ENCODE data around the gene C1orf21. TPM values are rescaled to one million over a fixed set of nuclear protein-coding genes. Genes with fewer than 3 reads are reported as not detected.
A peak's percentile ranks its signal among the peaks of the same experiment; 100 is the strongest.

Gene C1orf21
- polyA plus RNA-seq, 1 donor: 59.4 TPM

DNA sequence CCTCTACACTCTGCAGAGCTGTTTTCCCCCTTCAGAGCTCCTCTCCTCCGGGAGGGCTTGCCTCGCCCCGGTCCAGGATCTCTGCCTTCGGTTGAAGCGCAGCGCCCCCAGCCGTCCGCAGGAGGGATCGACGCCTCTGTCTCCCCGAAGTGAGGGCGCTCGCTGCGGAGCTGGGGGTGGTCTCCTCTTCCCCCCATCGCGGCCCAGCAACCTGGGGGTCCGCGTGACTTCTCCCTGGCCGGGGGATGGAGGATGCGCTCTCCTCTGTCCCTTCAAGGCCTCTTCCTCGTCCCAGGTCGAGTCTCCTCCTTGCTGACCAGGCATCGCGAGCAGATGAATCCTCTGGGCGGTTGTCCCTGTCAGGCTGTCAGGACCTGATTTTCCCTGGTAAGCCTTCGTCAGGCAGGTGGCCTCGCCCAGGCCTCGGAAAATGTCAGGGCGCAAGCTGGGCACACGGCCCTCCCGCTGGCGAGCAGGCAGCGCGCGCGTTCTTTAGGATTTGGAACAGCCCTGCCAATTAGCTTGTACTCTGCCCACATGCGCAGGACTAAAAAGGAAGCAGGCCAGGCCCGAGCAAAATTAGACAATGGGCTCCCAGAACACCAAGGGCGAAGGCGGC is 277.3 kb downstream of the C1orf21 start:
- peak; percentile 60 to 61 for DNase-seq
- Histone ChIP-seq H3K27me3 (ENCODE audit: control insufficient read depth, insufficient read depth, low read length) (peaks cover 7% of the 10 kb centered on the region), H3K4me1 (ENCODE audit: control insufficient read depth, insufficient read depth, low read length) (no peaks in the 10 kb centered on the region), H3K27ac (ENCODE audit: low read length) (no peak overlapping the region), H3K9me3 (ENCODE audit: control insufficient read depth, low read depth, low read length) (peaks cover 3% of the 10 kb centered on the region), H3K36me3 (ENCODE audit: control insufficient read depth, insufficient read depth, low read length) (no peaks in the 10 kb centered on the region), H3K4me3 (ENCODE audit: low read length) (peak overlapping the region; percentile 29)
- no CpG with 5 or more reads among the region's 40 CpGs for WGBS (ENCODE audit: insufficient coverage, low lambda C conversion rate)

DNA sequence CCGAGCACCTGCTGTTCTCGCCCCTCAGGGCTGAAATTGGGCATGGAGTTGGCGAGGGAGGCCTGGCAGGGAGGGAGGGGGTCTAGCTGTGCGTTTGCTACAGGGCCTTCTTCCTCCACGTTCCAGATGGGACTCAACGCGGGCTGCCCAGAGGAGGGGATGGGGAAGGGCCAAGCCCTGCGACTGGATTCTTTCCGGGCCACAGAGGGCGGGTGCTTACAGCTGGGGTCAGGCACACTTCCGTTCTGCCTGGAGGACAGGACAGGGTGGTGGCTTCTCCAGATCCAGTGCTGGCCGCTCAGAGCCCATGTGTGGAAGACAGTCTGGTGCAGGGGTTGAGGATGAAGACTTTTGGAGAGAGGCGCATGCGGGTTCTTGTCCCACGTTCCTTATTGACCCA is 277.8 kb downstream of the C1orf21 start:
- peaks cover 7% of the 10 kb centered on the region for H3K27me3 ChIP-seq (ENCODE audit: control insufficient read depth, insufficient read depth, low read length)
- no peak overlapping the region for H3K4me3 ChIP-seq (ENCODE audit: low read length)
- DNase-seq: no peak
- no CpG with 5 or more reads among the region's 15 CpGs for WGBS (ENCODE audit: insufficient coverage, low lambda C conversion rate)
- H3K36me3 ChIP-seq (ENCODE audit: control insufficient read depth, insufficient read depth, low read length): no peaks in the 10 kb centered on the region
- H3K4me1 ChIP-seq (ENCODE audit: control insufficient read depth, insufficient read depth, low read length): no peaks in the 10 kb centered on the region
- no peak overlapping the region for H3K27ac ChIP-seq (ENCODE audit: low read length)
- peaks cover 3% of the 10 kb centered on the region for H3K9me3 ChIP-seq (ENCODE audit: control insufficient read depth, low read depth, low read length)

DNA sequence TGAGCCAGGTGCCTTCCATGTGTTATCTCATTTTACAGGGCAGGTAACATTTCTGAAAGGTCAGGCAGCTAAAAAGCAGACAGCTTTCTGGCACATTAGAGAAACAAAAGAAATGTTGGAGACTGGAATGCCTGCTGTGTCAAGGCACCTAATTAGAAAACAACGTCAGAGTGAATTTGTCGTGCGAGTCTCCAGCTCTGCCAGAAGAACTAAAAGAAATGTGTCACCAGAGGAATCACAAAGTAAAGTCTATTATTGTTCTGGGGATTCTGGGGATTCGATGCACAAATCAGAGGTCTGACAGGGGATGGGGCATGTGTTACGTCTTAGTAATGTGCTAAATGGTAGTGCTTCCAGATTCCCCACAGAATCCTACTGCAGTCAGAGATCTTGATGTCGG is 278.5 kb downstream of the C1orf21 start:
- Histone ChIP-seq H3K4me3 (ENCODE audit: low read length) (no peak overlapping the region), H3K4me1 (ENCODE audit: control insufficient read depth, insufficient read depth, low read length) (no peaks in the 10 kb centered on the region), H3K27ac (ENCODE audit: low read length) (no peak overlapping the region), H3K27me3 (ENCODE audit: control insufficient read depth, insufficient read depth, low read length) (peaks cover 7% of the 10 kb centered on the region), H3K9me3 (ENCODE audit: control insufficient read depth, low read depth, low read length) (peaks cover 3% of the 10 kb centered on the region), H3K36me3 (ENCODE audit: control insufficient read depth, insufficient read depth, low read length) (no peaks in the 10 kb centered on the region)
- no peak for DNase-seq
- WGBS (ENCODE audit: insufficient coverage, low lambda C conversion rate): 89% methylated on average over 3 of the region's 6 CpGs

DNA sequence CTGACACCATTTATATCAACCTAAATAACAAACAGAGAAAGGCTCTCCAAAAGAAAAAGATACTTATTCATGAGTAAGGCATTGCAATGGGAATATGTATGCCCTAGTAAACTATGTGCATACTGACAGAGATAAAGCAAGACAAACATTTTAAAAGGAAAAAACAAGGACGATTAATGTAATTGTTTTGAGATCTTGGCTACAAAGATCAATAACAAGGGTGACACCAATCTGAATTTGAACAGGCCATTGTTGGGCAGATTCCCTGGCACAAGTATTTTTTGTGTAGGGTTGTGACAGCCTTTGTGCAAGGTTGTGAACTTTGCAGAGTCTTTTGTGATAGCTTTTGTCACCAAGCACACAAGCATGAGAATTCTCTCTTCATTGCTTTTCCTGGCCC is 282.6 kb downstream of the C1orf21 start:
- no CpG with 5 or more reads among the region's 1 CpG for WGBS (ENCODE audit: insufficient coverage, low lambda C conversion rate)
- Histone ChIP-seq H3K36me3 (ENCODE audit: control insufficient read depth, insufficient read depth, low read length) (no peaks in the 10 kb centered on the region), H3K4me1 (ENCODE audit: control insufficient read depth, insufficient read depth, low read length) (no peaks in the 10 kb centered on the region), H3K27me3 (ENCODE audit: control insufficient read depth, insufficient read depth, low read length) (peaks cover 4% of the 10 kb centered on the region), H3K4me3 (ENCODE audit: low read length) (no peak overlapping the region), H3K27ac (ENCODE audit: low read length) (no peak overlapping the region), H3K9me3 (ENCODE audit: control insufficient read depth, low read depth, low read length) (peaks cover 1% of the 10 kb centered on the region)
- DNase-seq: no peak

DNA sequence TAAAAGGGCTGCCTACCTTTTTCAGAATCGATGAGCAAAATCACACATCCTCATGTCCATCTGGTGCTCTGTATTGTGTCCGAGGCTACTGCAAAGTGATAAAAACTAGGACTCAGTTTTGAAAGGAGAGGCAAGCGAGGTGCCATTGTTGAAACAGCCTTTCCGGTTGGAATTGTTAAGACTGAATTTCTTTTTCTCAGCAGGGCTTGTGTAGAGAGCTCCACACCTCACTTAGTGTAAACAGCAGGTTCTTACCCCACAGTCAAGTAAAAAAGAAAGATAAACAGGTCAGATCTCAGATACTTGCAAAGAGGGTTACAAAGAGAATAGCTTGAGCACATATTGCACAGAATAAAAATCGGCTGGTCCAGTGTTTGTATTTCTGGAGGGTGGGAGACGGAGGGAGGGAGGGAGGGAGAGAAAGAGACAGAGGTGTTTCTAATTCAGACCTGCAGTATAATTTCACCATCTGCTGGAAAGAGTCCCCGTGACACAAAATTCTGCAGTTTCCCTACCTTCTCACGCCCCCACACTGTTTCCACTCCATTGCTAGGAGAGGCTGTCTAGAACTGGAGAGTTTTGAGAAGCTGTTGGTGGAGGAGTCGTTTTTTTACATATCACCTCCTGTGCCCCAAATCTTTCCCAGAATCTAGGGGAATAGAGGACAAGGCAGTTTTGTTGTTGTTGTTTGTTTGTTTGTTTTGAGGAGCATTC is 285.3 kb downstream of the C1orf21 start:
- no peak overlapping the region for H3K27ac ChIP-seq (ENCODE audit: low read length)
- WGBS (ENCODE audit: insufficient coverage, low lambda C conversion rate): 0% methylated on average over 1 of the region's 9 CpGs
- no peaks in the 10 kb centered on the region for H3K4me1 ChIP-seq (ENCODE audit: control insufficient read depth, insufficient read depth, low read length)
- no peak overlapping the region for H3K4me3 ChIP-seq (ENCODE audit: low read length)
- no peaks in the 10 kb centered on the region for H3K36me3 ChIP-seq (ENCODE audit: control insufficient read depth, insufficient read depth, low read length)
- H3K27me3 ChIP-seq (ENCODE audit: control insufficient read depth, insufficient read depth, low read length): no peaks in the 10 kb centered on the region
- no peaks in the 10 kb centered on the region for H3K9me3 ChIP-seq (ENCODE audit: control insufficient read depth, low read depth, low read length)
- DNase-seq: no peak

DNA sequence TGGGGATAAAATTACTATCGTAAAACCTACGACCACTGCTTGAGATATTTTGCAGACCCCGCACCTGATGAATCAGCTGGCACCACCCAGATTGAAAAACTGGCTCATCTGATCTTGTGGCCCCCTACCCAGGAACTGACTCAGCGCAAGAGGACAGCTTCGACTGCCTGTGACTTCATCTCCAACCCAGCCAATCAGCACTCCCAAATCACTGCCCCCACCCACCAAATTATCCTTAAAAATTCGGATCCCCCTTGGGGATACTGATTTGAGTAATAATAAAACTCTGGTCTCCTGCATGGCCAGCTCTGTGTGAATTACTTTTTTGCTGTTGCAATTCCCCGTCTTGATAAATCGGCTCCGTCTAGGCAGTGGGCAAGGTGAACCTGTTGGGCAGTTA is 286.5 kb downstream of the C1orf21 start:
- WGBS (ENCODE audit: insufficient coverage, low lambda C conversion rate): no CpG with 5 or more reads among the region's 9 CpGs
- H3K4me1 ChIP-seq (ENCODE audit: control insufficient read depth, insufficient read depth, low read length): no peaks in the 10 kb centered on the region

DNA sequence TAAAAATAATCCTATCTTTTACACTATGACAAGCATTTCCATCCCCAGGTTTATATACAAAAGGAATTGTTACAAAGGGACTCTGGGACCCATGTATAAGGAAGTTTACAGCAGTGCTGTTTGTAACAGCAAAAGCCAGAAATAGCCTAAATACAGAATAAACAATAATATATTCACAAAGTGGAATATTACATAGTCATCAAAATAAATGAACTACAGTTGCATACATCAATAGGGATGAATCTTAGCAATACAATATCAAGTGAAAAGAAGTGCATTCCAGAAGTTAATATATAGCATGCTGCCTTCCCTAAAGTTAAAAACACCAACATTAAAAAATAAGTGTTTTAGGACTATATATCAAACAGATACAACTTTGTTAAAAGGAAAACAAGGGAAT is 290.5 kb downstream of the C1orf21 start:
- Histone ChIP-seq H3K27me3 (ENCODE audit: control insufficient read depth, insufficient read depth, low read length) (no peaks in the 10 kb centered on the region), H3K9me3 (ENCODE audit: control insufficient read depth, low read depth, low read length) (peaks cover 8% of the 10 kb centered on the region), H3K4me1 (ENCODE audit: control insufficient read depth, insufficient read depth, low read length) (no peaks in the 10 kb centered on the region), H3K27ac (ENCODE audit: low read length) (no peak overlapping the region), H3K4me3 (ENCODE audit: low read length) (no peak overlapping the region), H3K36me3 (ENCODE audit: control insufficient read depth, insufficient read depth, low read length) (no peaks in the 10 kb centered on the region)
- DNase-seq: no peak

More for the DNA sequence above, 286.5 kb downstream of the C1orf21 start:
- no peaks in the 10 kb centered on the region for H3K27me3 ChIP-seq (ENCODE audit: control insufficient read depth, insufficient read depth, low read length)
- H3K4me3 ChIP-seq (ENCODE audit: low read length): no peak overlapping the region
- no peak for DNase-seq
- H3K36me3 ChIP-seq (ENCODE audit: control insufficient read depth, insufficient read depth, low read length): no peaks in the 10 kb centered on the region
- no peaks in the 10 kb centered on the region for H3K9me3 ChIP-seq (ENCODE audit: control insufficient read depth, low read depth, low read length)
- no peak overlapping the region for H3K27ac ChIP-seq (ENCODE audit: low read length)
